Measurements from ENCODE around the gene CSRNP3. TPM values are rescaled to one million over a fixed set of nuclear protein-coding genes. Genes with fewer than 3 reads are reported as not detected.

Gene CSRNP3
- total RNA-seq, 1 experiment from 2014 or later, result 0.05 TPM

DNA sequence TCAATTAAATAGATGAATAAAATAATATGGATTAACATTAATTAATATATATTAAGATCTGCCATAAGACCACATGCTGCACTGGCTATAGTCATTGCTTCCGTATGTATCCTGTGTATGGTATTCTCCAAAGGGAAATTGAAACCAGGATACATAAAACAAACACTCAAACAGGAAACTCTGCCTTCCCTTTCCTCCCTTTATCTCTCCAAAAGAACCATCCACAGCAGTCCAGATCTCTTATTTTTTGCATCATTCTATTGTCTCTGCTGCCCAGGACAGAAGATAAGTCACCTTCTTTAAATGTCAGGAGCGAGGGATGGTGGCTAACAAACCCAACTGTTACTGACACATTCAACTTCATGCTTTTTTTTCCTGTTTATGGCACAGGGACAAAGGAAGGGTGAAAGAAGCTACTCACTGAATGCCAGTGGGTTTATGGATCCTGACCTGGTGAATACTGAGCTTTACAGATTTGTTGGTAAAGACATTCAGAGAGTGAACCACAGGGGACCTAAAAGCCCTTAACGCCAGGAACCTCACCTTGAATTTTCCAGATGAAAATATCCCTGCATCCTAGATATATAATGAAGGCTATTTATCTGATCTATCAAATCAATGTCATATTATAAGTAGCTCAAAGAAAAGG lies 67.5 kb downstream of the CSRNP3 start:
- Histone ChIP-seq H3K27me3 (ENCODE audit: insufficient read depth, low read length) (no peaks in the 10 kb centered on the region; the same call in 1 of the 2 replicates), H3K27ac (ENCODE audit: low read depth, low read length) (no peak overlapping the region), H3K9ac (ENCODE audit: low read length) (no peak overlapping the region), H3K36me3 (ENCODE audit: control insufficient read depth in 1 of 2, insufficient read depth in 2 of 2, low read length in 2 of 2) (no peaks in the 10 kb centered on the region), H2AFZ (ENCODE audit: low read depth, low read length, poor library complexity, severe bottlenecking) (no peak overlapping the region), H3K9me2 (ENCODE audit: insufficient read depth) (no peaks in the 10 kb centered on the region), H3K9me3 (ENCODE audit: control insufficient read depth in 1 of 2, insufficient read depth in 1 of 2, low read depth in 1 of 2, low read length in 2 of 2) (no peaks in the 10 kb centered on the region), H3K4me3 (replicated peaks in 1 of 2; ENCODE audit: low read depth in 1 of 2, low read length in 2 of 2) (no peak overlapping the region), H3K4me2 (ENCODE audit: low read length) (no peak overlapping the region), H3K79me2 (ENCODE audit: insufficient read depth, low read length) (no peaks in the 10 kb centered on the region), H4K20me1 (ENCODE audit: insufficient read depth) (no peaks in the 10 kb centered on the region), H3K4me1 (ENCODE audit: control insufficient read depth in 1 of 2, insufficient read depth in 2 of 2, low read length in 2 of 2) (no peaks in the 10 kb centered on the region)
- no peak for TF ChIP-seq EZH2phosphoT487 (IDR thresholded peaks at IDR 0.05; ENCODE audit: borderline replicate concordance)
- TF ChIP-seq SP1 (IDR thresholded peaks at IDR 0.05; ENCODE audit: low read depth), result no peak
- TF ChIP-seq ZNF274 (IDR thresholded peaks at IDR 0.05; ENCODE audit: low read depth, low read length), result no peak
- DNase-seq (ENCODE audit: low read depth, low spot score) (no peak), ATAC-seq (no peak)
- ChIA-PET POLR2A (no interaction called here), CTCF (no interaction called here), RAD21 (ENCODE audit: low non-redundant PET in 1 of 2, low total read pairs in 2 of 2, uncharacterized antibody in 2 of 2, unreplicated experiment in 2 of 2) (no interaction called here)
- BruUV-seq (replicated peaks), result no TSS peak
- intact Hi-C loops (cut with micrococcal nuclease), result no loop called here

DNA sequence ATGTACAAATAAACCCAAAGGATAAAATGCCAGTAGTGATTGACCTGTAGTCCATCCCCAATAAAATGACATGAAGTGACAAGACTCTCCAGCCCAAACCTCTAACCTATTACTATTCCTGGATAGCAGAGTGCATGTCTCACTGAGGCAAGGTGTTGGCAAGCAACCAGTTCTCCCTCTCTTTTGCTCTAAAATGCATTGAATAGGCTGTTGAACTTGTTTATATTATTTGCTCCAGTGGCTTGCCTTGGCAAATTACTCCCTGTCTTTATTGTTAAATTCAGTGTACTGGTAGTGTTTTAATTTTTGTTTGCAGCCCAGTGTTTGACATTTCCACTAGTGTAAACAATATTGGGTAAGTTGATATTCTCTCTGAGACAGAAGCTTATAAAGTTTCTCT lies 70.5 kb downstream of the CSRNP3 start:
- POLR2A ChIA-PET, result no interaction called here
- H2AFZ ChIP-seq (ENCODE audit: low read depth, low read length, poor library complexity, severe bottlenecking), result no peak overlapping the region
- no peak for DNase-seq (ENCODE audit: low read depth, low spot score)
- no peak overlapping the region for H3K4me2 ChIP-seq (ENCODE audit: low read length)
- no peaks in the 10 kb centered on the region for H4K20me1 ChIP-seq (ENCODE audit: insufficient read depth)
- no peaks in the 10 kb centered on the region for H3K9me3 ChIP-seq (ENCODE audit: control insufficient read depth in 1 of 2, insufficient read depth in 1 of 2, low read depth in 1 of 2, low read length in 2 of 2)
- BruUV-seq (replicated peaks), result no TSS peak
- H3K79me2 ChIP-seq (ENCODE audit: insufficient read depth, low read length), result no peaks in the 10 kb centered on the region
- intact Hi-C loops (cut with micrococcal nuclease), result no loop called here
- H3K9ac ChIP-seq (ENCODE audit: low read length), result no peak overlapping the region
- no peaks in the 10 kb centered on the region for H3K36me3 ChIP-seq (ENCODE audit: control insufficient read depth in 1 of 2, insufficient read depth in 2 of 2, low read length in 2 of 2)
- no peaks in the 10 kb centered on the region; the same call in 1 of the 2 replicates for H3K27me3 ChIP-seq (ENCODE audit: insufficient read depth, low read length)
- RAD21 ChIA-PET (ENCODE audit: low non-redundant PET in 1 of 2, low total read pairs in 2 of 2, uncharacterized antibody in 2 of 2, unreplicated experiment in 2 of 2), result no interaction called here
- ATAC-seq, result no peak
- no peaks in the 10 kb centered on the region for H3K4me1 ChIP-seq (ENCODE audit: control insufficient read depth in 1 of 2, insufficient read depth in 2 of 2, low read length in 2 of 2)
- no peaks in the 10 kb centered on the region for H3K9me2 ChIP-seq (ENCODE audit: insufficient read depth)
- H3K27ac ChIP-seq (ENCODE audit: low read depth, low read length), result no peak overlapping the region
- CTCF ChIA-PET, result no interaction called here
- TF ChIP-seq FOSL1 (IDR thresholded peaks at IDR 0.05; ENCODE audit: low read depth), result no peak
- TF ChIP-seq CEBPB (IDR thresholded peaks at IDR 0.05; ENCODE audit: low read depth), result no peak
- no peak for TF ChIP-seq POLR2AphosphoS5 (IDR thresholded peaks at IDR 0.05; ENCODE audit: low read depth, low read length)
- no peak for TF ChIP-seq YY1 (IDR thresholded peaks at IDR 0.05; ENCODE audit: extremely low read depth, insufficient replicate concordance, low read depth, low read length)
- TF ChIP-seq, protein P1, sequence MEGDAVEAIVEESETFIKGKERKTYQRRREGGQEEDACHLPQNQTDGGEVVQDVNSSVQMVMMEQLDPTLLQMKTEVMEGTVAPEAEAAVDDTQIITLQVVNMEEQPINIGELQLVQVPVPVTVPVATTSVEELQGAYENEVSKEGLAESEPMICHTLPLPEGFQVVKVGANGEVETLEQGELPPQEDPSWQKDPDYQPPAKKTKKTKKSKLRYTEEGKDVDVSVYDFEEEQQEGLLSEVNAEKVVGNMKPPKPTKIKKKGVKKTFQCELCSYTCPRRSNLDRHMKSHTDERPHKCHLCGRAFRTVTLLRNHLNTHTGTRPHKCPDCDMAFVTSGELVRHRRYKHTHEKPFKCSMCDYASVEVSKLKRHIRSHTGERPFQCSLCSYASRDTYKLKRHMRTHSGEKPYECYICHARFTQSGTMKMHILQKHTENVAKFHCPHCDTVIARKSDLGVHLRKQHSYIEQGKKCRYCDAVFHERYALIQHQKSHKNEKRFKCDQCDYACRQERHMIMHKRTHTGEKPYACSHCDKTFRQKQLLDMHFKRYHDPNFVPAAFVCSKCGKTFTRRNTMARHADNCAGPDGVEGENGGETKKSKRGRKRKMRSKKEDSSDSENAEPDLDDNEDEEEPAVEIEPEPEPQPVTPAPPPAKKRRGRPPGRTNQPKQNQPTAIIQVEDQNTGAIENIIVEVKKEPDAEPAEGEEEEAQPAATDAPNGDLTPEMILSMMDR (IDR thresholded peaks at IDR 0.05 in 2 of 3, conservative IDR thresholded peaks at IDR 0.05 in 1 of 3; ENCODE audit: borderline replicate concordance in 1 of 3, insufficient read depth in 1 of 3, low read depth in 2 of 3, low read length in 2 of 3), result no peak
- TF ChIP-seq RAD21 (IDR thresholded peaks at IDR 0.05; ENCODE audit: low read depth), result no peak
- TF ChIP-seq, protein P2, sequence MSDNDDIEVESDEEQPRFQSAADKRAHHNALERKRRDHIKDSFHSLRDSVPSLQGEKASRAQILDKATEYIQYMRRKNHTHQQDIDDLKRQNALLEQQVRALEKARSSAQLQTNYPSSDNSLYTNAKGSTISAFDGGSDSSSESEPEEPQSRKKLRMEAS (IDR thresholded peaks at IDR 0.05), result no peak
- no peak for TF ChIP-seq EZH2 (IDR thresholded peaks at IDR 0.05)
- TF ChIP-seq, protein P3, sequence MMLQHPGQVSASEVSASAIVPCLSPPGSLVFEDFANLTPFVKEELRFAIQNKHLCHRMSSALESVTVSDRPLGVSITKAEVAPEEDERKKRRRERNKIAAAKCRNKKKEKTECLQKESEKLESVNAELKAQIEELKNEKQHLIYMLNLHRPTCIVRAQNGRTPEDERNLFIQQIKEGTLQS (IDR thresholded peaks at IDR 0.05), result no peak
- no peak for TF ChIP-seq POLR2A (IDR thresholded peaks at IDR 0.05; ENCODE audit: borderline replicate concordance, extremely low read depth, insufficient read depth, insufficient read length)
- TF ChIP-seq ZFX (IDR thresholded peaks at IDR 0.05), result no peak
- TF ChIP-seq ELF1 (IDR thresholded peaks at IDR 0.05; ENCODE audit: borderline replicate concordance, low read depth), result no peak
- TF ChIP-seq, protein P4, sequence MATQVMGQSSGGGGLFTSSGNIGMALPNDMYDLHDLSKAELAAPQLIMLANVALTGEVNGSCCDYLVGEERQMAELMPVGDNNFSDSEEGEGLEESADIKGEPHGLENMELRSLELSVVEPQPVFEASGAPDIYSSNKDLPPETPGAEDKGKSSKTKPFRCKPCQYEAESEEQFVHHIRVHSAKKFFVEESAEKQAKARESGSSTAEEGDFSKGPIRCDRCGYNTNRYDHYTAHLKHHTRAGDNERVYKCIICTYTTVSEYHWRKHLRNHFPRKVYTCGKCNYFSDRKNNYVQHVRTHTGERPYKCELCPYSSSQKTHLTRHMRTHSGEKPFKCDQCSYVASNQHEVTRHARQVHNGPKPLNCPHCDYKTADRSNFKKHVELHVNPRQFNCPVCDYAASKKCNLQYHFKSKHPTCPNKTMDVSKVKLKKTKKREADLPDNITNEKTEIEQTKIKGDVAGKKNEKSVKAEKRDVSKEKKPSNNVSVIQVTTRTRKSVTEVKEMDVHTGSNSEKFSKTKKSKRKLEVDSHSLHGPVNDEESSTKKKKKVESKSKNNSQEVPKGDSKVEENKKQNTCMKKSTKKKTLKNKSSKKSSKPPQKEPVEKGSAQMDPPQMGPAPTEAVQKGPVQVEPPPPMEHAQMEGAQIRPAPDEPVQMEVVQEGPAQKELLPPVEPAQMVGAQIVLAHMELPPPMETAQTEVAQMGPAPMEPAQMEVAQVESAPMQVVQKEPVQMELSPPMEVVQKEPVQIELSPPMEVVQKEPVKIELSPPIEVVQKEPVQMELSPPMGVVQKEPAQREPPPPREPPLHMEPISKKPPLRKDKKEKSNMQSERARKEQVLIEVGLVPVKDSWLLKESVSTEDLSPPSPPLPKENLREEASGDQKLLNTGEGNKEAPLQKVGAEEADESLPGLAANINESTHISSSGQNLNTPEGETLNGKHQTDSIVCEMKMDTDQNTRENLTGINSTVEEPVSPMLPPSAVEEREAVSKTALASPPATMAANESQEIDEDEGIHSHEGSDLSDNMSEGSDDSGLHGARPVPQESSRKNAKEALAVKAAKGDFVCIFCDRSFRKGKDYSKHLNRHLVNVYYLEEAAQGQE (IDR thresholded peaks at IDR 0.05; ENCODE audit: low read depth), result no peak
- no peak for TF ChIP-seq SP1 (IDR thresholded peaks at IDR 0.05; ENCODE audit: low read depth)
- H3K4me3 ChIP-seq (replicated peaks in 1 of 2; ENCODE audit: low read depth in 1 of 2, low read length in 2 of 2), result no peak overlapping the region
